ENCODE measurements around the gene LMO7. TPM values are rescaled to one million over a fixed set of nuclear protein-coding genes. Genes with fewer than 3 reads are reported as not detected.
"Not testable (repeated sequence)": the region's sequence is repeated elsewhere in the genome, so short reads cannot be mapped to it uniquely, and the experiment has no call there.

LMO7 gene
- total and polyA plus RNA-seq, 2 experiments from 2014 or later: 47.2 to 105 TPM

GRCh38 chr13:75740031-75740430 is 103.9 kb downstream of the LMO7 start:
- Histone ChIP-seq H4K20me1 (ENCODE audit: insufficient read depth, poor library complexity, severe bottlenecking) (no peaks in the 10 kb centered on the region), H3K4me1 (ENCODE audit: insufficient read depth) (no peaks in the 10 kb centered on the region), H3K27me3 (no peaks in the 10 kb centered on the region), H3K9me3 (ENCODE audit: low read depth) (no peaks in the 10 kb centered on the region), H3K9me2 (replicated peaks; ENCODE audit: insufficient read depth) (no peaks in the 10 kb centered on the region), H3K79me2 (no peaks in the 10 kb centered on the region), H2AFZ (no peak overlapping the region), H3K4me3 (no peak overlapping the region), H3K36me3 (replicated peaks; ENCODE audit: insufficient read depth, low read depth) (no peaks in the 10 kb centered on the region), H3K27ac (no peak overlapping the region), H3K4me2 (no peak overlapping the region)
- TF ChIP-seq CTCF (IDR thresholded peaks at IDR 0.05; ENCODE audit: poor library complexity) (no peak), EZH2phosphoT487 (IDR thresholded peaks at IDR 0.05; ENCODE audit: low read depth, severe bottlenecking, unreplicated experiment) (no peak), EZH2 (IDR thresholded peaks at IDR 0.05; ENCODE audit: borderline replicate concordance) (no peak)
- 90% methylated on average over 4 of the region's 4 CpGs for WGBS (ENCODE audit: low lambda C conversion rate, missing lambda C conversion rate)
- no peak for DNase-seq (ENCODE audit: low spot score)

GRCh38 chr13:75743072-75743471 is 106.9 kb downstream of the LMO7 start:
- 100% methylated on average over 1 of the region's 1 CpG for WGBS (ENCODE audit: low lambda C conversion rate, missing lambda C conversion rate)

GRCh38 chr13:75744127-75744526 is 108.0 kb downstream of the LMO7 start:
- no peaks in the 10 kb centered on the region for H3K4me1 ChIP-seq (ENCODE audit: insufficient read depth)
- H3K9me3 ChIP-seq (ENCODE audit: low read depth): no peaks in the 10 kb centered on the region
- no peaks in the 10 kb centered on the region for H3K36me3 ChIP-seq (replicated peaks; ENCODE audit: insufficient read depth, low read depth)
- H3K9me2 ChIP-seq (replicated peaks; ENCODE audit: insufficient read depth): no peaks in the 10 kb centered on the region
- 92% methylated on average over 2 of the region's 2 CpGs for WGBS (ENCODE audit: low lambda C conversion rate, missing lambda C conversion rate)
- H2AFZ ChIP-seq: no peak overlapping the region
- DNase-seq (ENCODE audit: low spot score): no peak
- H3K4me3 ChIP-seq: no peak overlapping the region
- H3K79me2 ChIP-seq: no peaks in the 10 kb centered on the region
- no peak for TF ChIP-seq CTCF (IDR thresholded peaks at IDR 0.05; ENCODE audit: poor library complexity)
- TF ChIP-seq EZH2 (IDR thresholded peaks at IDR 0.05; ENCODE audit: borderline replicate concordance): no peak
- no peak for TF ChIP-seq EZH2phosphoT487 (IDR thresholded peaks at IDR 0.05; ENCODE audit: low read depth, severe bottlenecking, unreplicated experiment)
- H4K20me1 ChIP-seq (ENCODE audit: insufficient read depth, poor library complexity, severe bottlenecking): no peaks in the 10 kb centered on the region
- no peaks in the 10 kb centered on the region for H3K27me3 ChIP-seq
- no peak overlapping the region for H3K27ac ChIP-seq
- H3K4me2 ChIP-seq: no peak overlapping the region

More at GRCh38 chr13:75743072-75743471, 106.9 kb downstream of the LMO7 start:
- H3K27ac ChIP-seq; H3K9me2 ChIP-seq (replicated peaks; ENCODE audit: insufficient read depth); H2AFZ ChIP-seq; H3K79me2 ChIP-seq; H3K4me1 ChIP-seq (ENCODE audit: insufficient read depth); H3K27me3 ChIP-seq; H3K4me3 ChIP-seq; H3K9me3 ChIP-seq (ENCODE audit: low read depth); H3K4me2 ChIP-seq; DNase-seq (ENCODE audit: low spot score); H3K36me3 ChIP-seq (replicated peaks; ENCODE audit: insufficient read depth, low read depth); H4K20me1 ChIP-seq (ENCODE audit: insufficient read depth, poor library complexity, severe bottlenecking): not testable (repeated sequence)

- Histone ChIP-seq H3K4me3 (no peak overlapping the region), H3K27ac (no peak overlapping the region), H3K27me3 (no peaks in the 10 kb centered on the region), H3K9me2 (replicated peaks; ENCODE audit: insufficient read depth) (no peaks in the 10 kb centered on the region), H3K36me3 (replicated peaks; ENCODE audit: insufficient read depth, low read depth) (no peaks in the 10 kb centered on the region), H3K4me2 (no peak overlapping the region), H3K79me2 (no peaks in the 10 kb centered on the region), H4K20me1 (ENCODE audit: insufficient read depth, poor library complexity, severe bottlenecking) (no peaks in the 10 kb centered on the region), H3K4me1 (ENCODE audit: insufficient read depth) (peaks cover 4% of the 10 kb centered on the region), H2AFZ (no peak overlapping the region), H3K9me3 (ENCODE audit: low read depth) (no peaks in the 10 kb centered on the region)
- TF ChIP-seq EZH2phosphoT487 (IDR thresholded peaks at IDR 0.05; ENCODE audit: low read depth, severe bottlenecking, unreplicated experiment) (no peak), CTCF (IDR thresholded peaks at IDR 0.05; ENCODE audit: poor library complexity) (no peak), EZH2 (IDR thresholded peaks at IDR 0.05; ENCODE audit: borderline replicate concordance) (no peak)
- no peak for DNase-seq (ENCODE audit: low spot score)
- 94% methylated on average over 2 of the region's 2 CpGs for WGBS (ENCODE audit: low lambda C conversion rate, missing lambda C conversion rate)
Observed at GRCh38 chr13:75745387-75745786, 109.3 kb downstream of the LMO7 start.
